Measurements from ENCODE around the gene NUDT6.
"Not testable (repeated sequence)": the region's sequence is repeated elsewhere in the genome, so short reads cannot be mapped to it uniquely, and the experiment has no call there.

Gene NUDT6

DNA sequence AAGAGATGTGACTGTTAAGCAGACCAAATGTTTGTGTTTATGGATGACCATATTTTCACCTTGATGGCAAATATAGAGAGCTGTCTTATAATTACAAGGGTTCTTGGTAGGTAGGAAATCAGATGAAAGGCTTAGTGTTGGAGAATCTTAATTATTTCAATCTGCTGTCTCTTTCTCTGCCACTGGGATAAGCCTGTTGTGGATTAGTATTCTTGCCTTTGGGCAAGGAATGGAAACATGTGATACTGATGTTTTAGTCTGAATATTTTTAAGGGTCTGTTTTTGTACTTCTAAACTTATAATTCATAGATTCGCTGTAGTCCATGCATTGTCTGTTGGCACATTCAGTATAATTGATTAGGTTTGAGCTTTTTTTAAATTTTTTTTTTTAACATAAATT lies 23.7 kb upstream of the NUDT6 start:
- no peaks in the 10 kb centered on the region for H4K20me1 ChIP-seq (ENCODE audit: insufficient read depth, low read length)
- H3K4me1 ChIP-seq (ENCODE audit: insufficient read depth, low read length, severe bottlenecking), result no peaks in the 10 kb centered on the region
- H3K9me3 ChIP-seq (ENCODE audit: low read length), result no peaks in the 10 kb centered on the region
- no peaks in the 10 kb centered on the region for H3K27me3 ChIP-seq (ENCODE audit: insufficient read depth, low read length)
- no peak overlapping the region for H3K4me2 ChIP-seq (ENCODE audit: low read length)
- no peaks in the 10 kb centered on the region for H3K9me2 ChIP-seq (ENCODE audit: low read depth, low read length)
- H3F3A ChIP-seq (ENCODE audit: insufficient read depth, low read length), result no peaks in the 10 kb centered on the region
- peaks cover 28% of the 10 kb centered on the region for H3K36me3 ChIP-seq (ENCODE audit: insufficient read depth, low read length)
- no peaks in the 10 kb centered on the region for H3K79me2 ChIP-seq (ENCODE audit: insufficient read depth, low read length)
- no peak for TF ChIP-seq EZH2 (IDR thresholded peaks at IDR 0.05; ENCODE audit: borderline replicate concordance, low read length)
- TF ChIP-seq, protein P1, sequence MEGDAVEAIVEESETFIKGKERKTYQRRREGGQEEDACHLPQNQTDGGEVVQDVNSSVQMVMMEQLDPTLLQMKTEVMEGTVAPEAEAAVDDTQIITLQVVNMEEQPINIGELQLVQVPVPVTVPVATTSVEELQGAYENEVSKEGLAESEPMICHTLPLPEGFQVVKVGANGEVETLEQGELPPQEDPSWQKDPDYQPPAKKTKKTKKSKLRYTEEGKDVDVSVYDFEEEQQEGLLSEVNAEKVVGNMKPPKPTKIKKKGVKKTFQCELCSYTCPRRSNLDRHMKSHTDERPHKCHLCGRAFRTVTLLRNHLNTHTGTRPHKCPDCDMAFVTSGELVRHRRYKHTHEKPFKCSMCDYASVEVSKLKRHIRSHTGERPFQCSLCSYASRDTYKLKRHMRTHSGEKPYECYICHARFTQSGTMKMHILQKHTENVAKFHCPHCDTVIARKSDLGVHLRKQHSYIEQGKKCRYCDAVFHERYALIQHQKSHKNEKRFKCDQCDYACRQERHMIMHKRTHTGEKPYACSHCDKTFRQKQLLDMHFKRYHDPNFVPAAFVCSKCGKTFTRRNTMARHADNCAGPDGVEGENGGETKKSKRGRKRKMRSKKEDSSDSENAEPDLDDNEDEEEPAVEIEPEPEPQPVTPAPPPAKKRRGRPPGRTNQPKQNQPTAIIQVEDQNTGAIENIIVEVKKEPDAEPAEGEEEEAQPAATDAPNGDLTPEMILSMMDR (IDR thresholded peaks at IDR 0.05; ENCODE audit: low read length), result no peak
- H3K4me3 ChIP-seq (ENCODE audit: low read depth, low read length, poor library complexity, severe bottlenecking), result no peak overlapping the region
- no peak overlapping the region for H2AFZ ChIP-seq (ENCODE audit: low read length)
- no peak overlapping the region for H3K27ac ChIP-seq (ENCODE audit: low read depth, low read length, poor library complexity, severe bottlenecking)
- H3K9ac ChIP-seq (ENCODE audit: low read length), result no peak overlapping the region

DNA sequence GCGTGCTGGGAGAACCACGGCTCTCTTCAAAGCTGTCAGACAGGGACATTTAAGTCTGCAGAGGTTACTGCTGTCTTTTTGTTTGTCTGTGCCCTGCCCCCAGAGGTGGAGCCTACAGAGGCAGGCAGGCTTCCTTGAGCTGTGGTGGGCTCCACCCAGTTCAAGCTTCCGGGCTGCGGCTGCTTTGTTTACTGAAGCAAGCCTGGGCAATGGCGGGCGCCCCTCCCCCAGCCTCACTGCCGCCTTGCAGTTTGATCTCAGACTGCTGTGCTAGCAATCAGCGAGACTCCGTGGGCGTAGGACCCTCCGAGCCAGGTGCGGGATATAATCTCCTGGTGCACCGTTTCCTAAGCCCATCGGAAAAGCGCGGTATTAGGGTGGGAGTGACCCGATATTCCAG lies 22.7 kb upstream of the NUDT6 start:
- not testable (repeated sequence) for H3K4me3 ChIP-seq (ENCODE audit: low read depth, low read length, poor library complexity, severe bottlenecking); H3K9me2 ChIP-seq (ENCODE audit: low read depth, low read length); H4K20me1 ChIP-seq (ENCODE audit: insufficient read depth, low read length); H3K9ac ChIP-seq (ENCODE audit: low read length); H2AFZ ChIP-seq (ENCODE audit: low read length); H3K27ac ChIP-seq (ENCODE audit: low read depth, low read length, poor library complexity, severe bottlenecking); H3K79me2 ChIP-seq (ENCODE audit: insufficient read depth, low read length); H3K9me3 ChIP-seq (ENCODE audit: low read length); H3K4me2 ChIP-seq (ENCODE audit: low read length); H3K27me3 ChIP-seq (ENCODE audit: insufficient read depth, low read length); H3F3A ChIP-seq (ENCODE audit: insufficient read depth, low read length); H3K4me1 ChIP-seq (ENCODE audit: insufficient read depth, low read length, severe bottlenecking)
- peaks cover 28% of the 10 kb centered on the region for H3K36me3 ChIP-seq (ENCODE audit: insufficient read depth, low read length)

DNA sequence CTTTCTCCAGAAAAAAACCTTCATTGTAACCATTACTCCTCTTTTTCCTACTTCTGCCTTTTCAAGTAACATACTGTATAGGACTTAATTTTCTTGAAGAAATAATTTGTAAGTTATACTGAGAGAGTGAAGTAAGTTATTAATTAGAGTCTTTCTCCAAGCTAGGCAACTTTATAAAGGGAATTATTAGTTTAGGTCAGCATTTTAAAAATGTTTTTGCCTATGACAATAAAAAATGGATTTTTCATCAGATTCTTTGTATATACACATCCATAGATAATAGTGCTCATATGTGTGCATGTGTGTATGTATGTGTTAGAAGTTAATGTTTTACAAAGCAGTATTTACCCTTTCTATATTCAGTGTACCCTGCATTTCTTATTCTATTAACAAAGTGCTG lies 10.4 kb upstream of the NUDT6 start:
- no peaks in the 10 kb centered on the region for H3K9me2 ChIP-seq (ENCODE audit: low read depth, low read length)
- H3K9me3 ChIP-seq (ENCODE audit: low read length), result no peaks in the 10 kb centered on the region
- no peaks in the 10 kb centered on the region for H3K4me1 ChIP-seq (ENCODE audit: insufficient read depth, low read length, severe bottlenecking)
- H3K79me2 ChIP-seq (ENCODE audit: insufficient read depth, low read length), result no peaks in the 10 kb centered on the region
- no peaks in the 10 kb centered on the region for H3K27me3 ChIP-seq (ENCODE audit: insufficient read depth, low read length)
- no peak overlapping the region for H3K4me2 ChIP-seq (ENCODE audit: low read length)
- peaks cover 44% of the 10 kb centered on the region for H3K36me3 ChIP-seq (ENCODE audit: insufficient read depth, low read length)
- no peaks in the 10 kb centered on the region for H4K20me1 ChIP-seq (ENCODE audit: insufficient read depth, low read length)
- no peak overlapping the region for H2AFZ ChIP-seq (ENCODE audit: low read length)
- no peak overlapping the region for H3K27ac ChIP-seq (ENCODE audit: low read depth, low read length, poor library complexity, severe bottlenecking)
- H3F3A ChIP-seq (ENCODE audit: insufficient read depth, low read length), result no peaks in the 10 kb centered on the region
- no peak overlapping the region for H3K9ac ChIP-seq (ENCODE audit: low read length)
- no peak overlapping the region for H3K4me3 ChIP-seq (ENCODE audit: low read depth, low read length, poor library complexity, severe bottlenecking)
- TF ChIP-seq EZH2 (IDR thresholded peaks at IDR 0.05; ENCODE audit: borderline replicate concordance, low read length), result no peak
- TF ChIP-seq, protein P1 (IDR thresholded peaks at IDR 0.05; ENCODE audit: low read length), result no peak

DNA sequence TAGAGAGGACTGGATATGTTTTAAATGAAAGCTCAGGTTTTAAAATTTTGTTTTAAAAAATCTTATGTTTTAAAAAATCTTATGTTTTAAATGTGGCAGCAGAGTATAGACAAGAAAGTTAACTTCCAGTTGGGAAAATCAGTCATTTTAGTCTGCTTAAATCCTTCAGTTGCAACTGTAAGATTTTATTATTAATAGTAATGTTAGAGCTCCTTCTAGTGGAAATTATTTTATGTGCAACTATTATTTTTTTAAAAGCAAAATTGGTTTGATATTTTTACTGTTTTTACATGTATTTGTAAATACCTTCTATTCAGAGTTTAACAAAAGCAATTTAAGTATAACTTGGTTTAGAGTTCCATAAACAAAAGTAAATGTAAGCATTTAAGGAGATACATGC lies 8.5 kb upstream of the NUDT6 start:
- H2AFZ ChIP-seq (ENCODE audit: low read length), result no peak overlapping the region
- no peak overlapping the region for H3K9ac ChIP-seq (ENCODE audit: low read length)
- H3K27ac ChIP-seq (ENCODE audit: low read depth, low read length, poor library complexity, severe bottlenecking), result no peak overlapping the region
- H3K4me1 ChIP-seq (ENCODE audit: insufficient read depth, low read length, severe bottlenecking), result no peaks in the 10 kb centered on the region
- H3K9me2 ChIP-seq (ENCODE audit: low read depth, low read length), result no peaks in the 10 kb centered on the region
- TF ChIP-seq, protein P1 (IDR thresholded peaks at IDR 0.05; ENCODE audit: low read length), result peak; percentile 46
- no peak for TF ChIP-seq EZH2 (IDR thresholded peaks at IDR 0.05; ENCODE audit: borderline replicate concordance, low read length)
- no peaks in the 10 kb centered on the region for H3K27me3 ChIP-seq (ENCODE audit: insufficient read depth, low read length)
- no peaks in the 10 kb centered on the region for H3K9me3 ChIP-seq (ENCODE audit: low read length)
- no peak overlapping the region for H3K4me3 ChIP-seq (ENCODE audit: low read depth, low read length, poor library complexity, severe bottlenecking)
- H3K79me2 ChIP-seq (ENCODE audit: insufficient read depth, low read length), result no peaks in the 10 kb centered on the region
- no peaks in the 10 kb centered on the region for H3F3A ChIP-seq (ENCODE audit: insufficient read depth, low read length)
- no peak overlapping the region for H3K4me2 ChIP-seq (ENCODE audit: low read length)
- H3K36me3 ChIP-seq (ENCODE audit: insufficient read depth, low read length), result peaks cover 34% of the 10 kb centered on the region; the same call in 1 of the 2 replicates
- H4K20me1 ChIP-seq (ENCODE audit: insufficient read depth, low read length), result no peaks in the 10 kb centered on the region
